NCI-H128 (cell line): ENCODE measurements around the gene SORL1.
"Not testable (repeated sequence)": the region's sequence is repeated elsewhere in the genome, so short reads cannot be mapped to it uniquely, and the experiment has no call there.

Experiments
- DNase-seq: peaks from one replicate; lab custom pipeline; 2025; ENCODE audit not compliant: unreplicated experiment; lab: John Stamatoyannopoulos, UW

SORL1 gene

GRCh38 chr11:121451986-121452608, at the start of gene SORL1:
Gene SORL1, plus strand, starts transcription at chr11:121452314. Its CDS starts 18 bp downstream, at chr11:121452332.
- peak; percentile 29 for DNase-seq

- DNase-seq, result no peak
Measured at GRCh38 chr11:121405646-121406045, 46.5 kb upstream of the SORL1 start.

GRCh38 chr11:121406291-121406690, 45.8 kb upstream of the SORL1 start:
- no peak for DNase-seq

- no peak for DNase-seq
Measured at GRCh38 chr11:121408830-121409229, 43.3 kb upstream of the SORL1 start.

- not testable (repeated sequence) for DNase-seq
Measured at GRCh38 chr11:121410041-121410440, 42.1 kb upstream of the SORL1 start.

GRCh38 chr11:121411330-121411729, 40.8 kb upstream of the SORL1 start:
- DNase-seq, result not testable (repeated sequence)

GRCh38 chr11:121412000-121412587, 40.0 kb upstream of the SORL1 start:
- no peak for DNase-seq

- DNase-seq, result no peak
Measured at GRCh38 chr11:121412711-121413415, 39.3 kb upstream of the SORL1 start.

GRCh38 chr11:121414141-121414913, 37.8 kb upstream of the SORL1 start:
- no peak for DNase-seq

- no peak for DNase-seq
Measured at GRCh38 chr11:121415856-121416255, 36.3 kb upstream of the SORL1 start.

- DNase-seq, result no peak
Measured at GRCh38 chr11:121417055-121417551, 35.0 kb upstream of the SORL1 start.

- no peak for DNase-seq
Measured at GRCh38 chr11:121417607-121418006, 34.5 kb upstream of the SORL1 start.

GRCh38 chr11:121418625-121419114, 33.4 kb upstream of the SORL1 start:
- DNase-seq, result no peak

- DNase-seq, result no peak
Measured at GRCh38 chr11:121419836-121420235, 32.3 kb upstream of the SORL1 start.

GRCh38 chr11:121420398-121420797, 31.7 kb upstream of the SORL1 start:
- DNase-seq, result no peak

- no peak for DNase-seq
Measured at GRCh38 chr11:121421149-121421901, 30.8 kb upstream of the SORL1 start.

- no peak for DNase-seq
Measured at GRCh38 chr11:121422675-121423074, 29.4 kb upstream of the SORL1 start.

GRCh38 chr11:121425828-121426227, 26.3 kb upstream of the SORL1 start:
- DNase-seq, result no peak

GRCh38 chr11:121426476-121427399, 25.4 kb upstream of the SORL1 start:
- DNase-seq, result no peak

- no peak for DNase-seq
Measured at GRCh38 chr11:121427400-121427744, 24.7 kb upstream of the SORL1 start.
